Keratinocyte (primary cell): ENCODE measurements around the gene TERT.

Source experiments
- CTCF ChIP-seq, 3 experiments: IDR thresholded peaks in 1 of 3; conservative IDR thresholded peaks in 1 of 3; optimal IDR thresholded peaks in 1 of 3; 2 replicates in 2 of 3; 3 replicates in 1 of 3; pipeline versions ENCODE3 to v1.5.1; 2011; ENCODE audit warnings: low read length in 3 of 3, mild to moderate bottlenecking in 3 of 3, moderate library complexity in 2 of 3, control low read depth in 1 of 3, inconsistent platforms in 1 of 3; ENCODE audit not compliant: insufficient read depth in 2 of 3; ENCODE audit errors: extremely low read depth in 1 of 3
- EZH2 ChIP-seq: IDR thresholded peaks from one replicate; pipeline ENCODE4 v1.6.1; 2012; ENCODE audit warnings: inconsistent platforms, mild to moderate bottlenecking, low read length, moderate library complexity

DNA sequence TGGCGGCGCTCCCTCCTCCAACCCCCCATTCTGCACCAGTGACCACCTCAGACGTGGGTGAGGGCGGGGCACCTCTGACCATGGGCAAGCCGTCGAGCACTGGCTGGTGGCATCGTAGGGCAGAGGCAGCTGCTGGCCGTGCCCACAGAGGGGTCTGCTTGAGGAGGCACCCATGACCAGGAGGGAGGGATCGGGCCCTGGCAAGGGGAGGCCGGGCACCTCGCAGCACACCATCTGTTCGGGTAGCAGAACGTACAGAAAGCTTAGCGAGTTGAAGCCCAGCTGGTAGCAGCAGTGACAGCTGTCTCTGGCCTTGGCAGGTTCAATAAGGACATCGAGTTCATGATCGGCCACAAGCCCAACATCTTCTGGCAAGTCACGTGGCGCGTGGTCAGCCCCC is 74.0 kb downstream of the TERT start:
- no peak for TF ChIP-seq CTCF (optimal IDR thresholded peaks at IDR 0.05 in 1 of 3, IDR thresholded peaks at IDR 0.05 in 1 of 3, conservative IDR thresholded peaks at IDR 0.05 in 1 of 3; ENCODE audit: extremely low read depth in 1 of 3, insufficient read depth in 2 of 3, low read length in 3 of 3)
- TF ChIP-seq EZH2 = no peak
